ENCODE measurements around the gene MYL12B. TPM values are rescaled to one million over a fixed set of nuclear protein-coding genes. Genes with fewer than 3 reads are reported as not detected.
A peak's percentile ranks its signal among the peaks of the same experiment; 100 is the strongest.
"Not testable (repeated sequence)": the region's sequence is repeated elsewhere in the genome, so short reads cannot be mapped to it uniquely, and the experiment has no call there.

Gene MYL12B
- total RNA-seq, 1 donor from 2014 or later = 834 TPM

GRCh38 chr18:3294435-3295080 lies 32.6 kb downstream of the MYL12B start:
- DNase-seq (ENCODE audit: low read depth in 2 of 2) = peak in 1 of 2 donors; percentile 64

- peak; percentile 65 to 77 for DNase-seq (ENCODE audit: low read depth in 2 of 2)
These were observed 35.4 kb downstream of the MYL12B start for GRCh38 chr18:3297025-3297984.

GRCh38 chr18:3304832-3305231 lies 42.9 kb downstream of the MYL12B start:
- no peak for DNase-seq (ENCODE audit: low read depth in 2 of 2)

GRCh38 chr18:3305354-3305762 lies 43.4 kb downstream of the MYL12B start:
- DNase-seq (ENCODE audit: low read depth in 2 of 2) = peak; percentile 65 to 97

- DNase-seq (ENCODE audit: low read depth in 2 of 2) = peak in 1 of 2 donors; percentile 83
These were observed 44.0 kb downstream of the MYL12B start for GRCh38 chr18:3305933-3306332.

- DNase-seq (ENCODE audit: low read depth in 2 of 2) = peak; percentile 27 to 29
These were observed 44.5 kb downstream of the MYL12B start for GRCh38 chr18:3306391-3306790.

GRCh38 chr18:3313685-3314084 lies 51.8 kb downstream of the MYL12B start:
- DNase-seq (ENCODE audit: low read depth in 2 of 2) = no peak

GRCh38 chr18:3315344-3315743 lies 53.4 kb downstream of the MYL12B start:
- not testable (repeated sequence) for DNase-seq (ENCODE audit: low read depth in 2 of 2)

- DNase-seq (ENCODE audit: low read depth in 2 of 2) = peak; percentile 14 to 87
These were observed 57.5 kb downstream of the MYL12B start for GRCh38 chr18:3319399-3319798.

GRCh38 chr18:3319894-3320454 lies 58.0 kb downstream of the MYL12B start:
- DNase-seq (ENCODE audit: low read depth in 2 of 2) = no peak

- peak; percentile 38 to 99 for DNase-seq (ENCODE audit: low read depth in 2 of 2)
These were observed 59.3 kb downstream of the MYL12B start for GRCh38 chr18:3321133-3321812.

GRCh38 chr18:3323900-3324299 lies 62.0 kb downstream of the MYL12B start:
- DNase-seq (ENCODE audit: low read depth in 2 of 2) = peak; percentile 10 to 44

Other genes starting within 250 kb of the MYL12B start
- gene LPIN2, start 249.0 kb upstream of the MYL12B start, total RNA-seq = 18.1 and 34.3 TPM in 2 replicates
- gene MYOM1, start 42.2 kb upstream of the MYL12B start, total RNA-seq = 1.1 and 8.7 TPM in 2 replicates
- gene MYL12A, start 14.3 kb upstream of the MYL12B start, total RNA-seq = 943 and 1,280 TPM in 2 replicates
- gene TGIF1, start 188.0 kb downstream of the MYL12B start, total RNA-seq = 64.7 and 109 TPM in 2 replicates